Fibroblast of lung (primary cell): ENCODE results near the gene CYP19A1. TPM values are rescaled to one million over a fixed set of nuclear protein-coding genes. Genes with fewer than 3 reads are reported as not detected.

Experiments used
- DNase-seq, 2 donors: peaks; one replicate each; pipeline versions ENCODE4 v3.0.0 to v3.0.0-alpha.2; 2010; ENCODE audit warnings: low read depth in 2 of 2
- H2AFZ ChIP-seq: 2 replicates; pipeline ENCODE4 v1.5.1; 2012; ENCODE audit warnings: low read length, control low read depth, inconsistent platforms
- H3K27ac ChIP-seq: 2 replicates; pipeline ENCODE4 v1.5.1; 2011; ENCODE audit warnings: low read length, control low read depth; ENCODE audit not compliant: insufficient read depth
- H3K27me3 ChIP-seq: 2 replicates; pipeline ENCODE4 v1.5.1; 2011; ENCODE audit warnings: mild to moderate bottlenecking, low read length; ENCODE audit not compliant: control insufficient read depth, insufficient read depth
- H3K36me3 ChIP-seq: 2 replicates; pipeline ENCODE4 v1.5.1; 2011; ENCODE audit warnings: low read length; ENCODE audit not compliant: control insufficient read depth, insufficient read depth
- H3K4me1 ChIP-seq: 2 replicates; pipeline ENCODE4 v1.5.1; 2011; ENCODE audit warnings: low read length; ENCODE audit not compliant: control insufficient read depth, insufficient read depth; ENCODE audit errors: extremely low read depth
- H3K4me2 ChIP-seq: 2 replicates; pipeline ENCODE4 v1.5.1; 2011; ENCODE audit warnings: low read length, control low read depth; ENCODE audit not compliant: insufficient read depth; ENCODE audit errors: extremely low read depth
- H3K4me3 ChIP-seq, 4 experiments: fragments of 200-600 bp in 1 of 4; sonication (generic) in 1 of 4; replicated peaks in 1 of 4; 2 replicates each; pipeline ENCODE4 v1.5.1; 2011 to 2016; ENCODE audit warnings: low read length in 4 of 4, low read depth in 3 of 4, mild to moderate bottlenecking in 3 of 4, control low read depth in 2 of 4, inconsistent platforms in 1 of 4, mixed read lengths in 1 of 4; ENCODE audit not compliant: insufficient read depth in 1 of 4; ENCODE audit errors: control extremely low read depth in 1 of 4
- H3K79me2 ChIP-seq: 2 replicates; pipeline ENCODE4 v1.5.1; 2012; ENCODE audit warnings: mild to moderate bottlenecking, low read length, inconsistent platforms; ENCODE audit not compliant: control insufficient read depth, insufficient read depth
- H3K9ac ChIP-seq: 2 replicates; pipeline ENCODE4 v1.5.1; 2011; ENCODE audit warnings: mild to moderate bottlenecking, low read length, control low read depth; ENCODE audit not compliant: insufficient read depth
- H3K9me3 ChIP-seq: 2 replicates; pipeline ENCODE4 v1.5.1; 2012; ENCODE audit warnings: low read depth, low read length; ENCODE audit not compliant: control insufficient read depth, insufficient read depth
- H4K20me1 ChIP-seq: 2 replicates; pipeline ENCODE4 v1.5.1; 2011; ENCODE audit warnings: low read length; ENCODE audit not compliant: control insufficient read depth, insufficient read depth; ENCODE audit errors: extremely low read depth
- CTCF ChIP-seq, 2 donors: IDR thresholded peaks in 1 of 2; conservative IDR thresholded peaks in 1 of 2; 1 replicate in 1 of 2; 2 replicates in 1 of 2; pipeline ENCODE4 v1.5.1; 2011 to 2012; ENCODE audit warnings: low read length in 2 of 2, control low read depth in 1 of 2, inconsistent platforms in 1 of 2, low read depth in 1 of 2, mild to moderate bottlenecking in 1 of 2
- EZH2 ChIP-seq: IDR thresholded peaks from 2 replicates; pipeline ENCODE4 v1.5.1; 2012; ENCODE audit warnings: low read length, control low read depth, mild to moderate bottlenecking; ENCODE audit errors: missing control alignments
- polyA plus RNA-seq, 2 donors: library from polyadenylated mRNA; depleted of rRNA in 1 of 2; stranded (reverse) in 1 of 2; unstranded in 1 of 2; fragments of >200 nt; gene quantifications; 2 replicates each; pipeline ENCODE4 v1.2.1, GENCODE V29; 2011 to 2012; ENCODE audit warnings: missing spikeins in 1 of 2
- total RNA-seq: library from RNA; depleted of rRNA; stranded (reverse); fragments of >200 nt; gene quantifications from 2 replicates; pipeline ENCODE4 v1.2.1, GENCODE V29; 2014

CYP19A1 gene
- total and polyA plus RNA-seq, 2 donors (not counting 1 experiment from before 2014, with no cell fraction given): 0.16 to 2.3 TPM

GRCh38 chr15:51266656-51267050 lies 71.7 kb downstream of the CYP19A1 start:
- Histone ChIP-seq H3K27me3 (peaks cover 23% of the 10 kb centered on the region), H3K4me3 (peak overlapping the region in 2 of 4 experiments; percentile 55 to 58), H3K9me3 (no peaks in the 10 kb centered on the region), H3K4me2 (peak overlapping the region; percentile 96), H3K79me2 (no peaks in the 10 kb centered on the region), H3K9ac (no peak overlapping the region), H3K36me3 (no peaks in the 10 kb centered on the region), H3K4me1 (no peaks in the 10 kb centered on the region), H3K27ac (no peak overlapping the region), H2AFZ (peak overlapping the region; percentile 42), H4K20me1 (peaks cover 1% of the 10 kb centered on the region)
- DNase-seq: no peak
- TF ChIP-seq CTCF (conservative IDR thresholded peaks at IDR 0.05 in 1 of 2, IDR thresholded peaks at IDR 0.05 in 1 of 2; ENCODE audit: low read depth in 1 of 2, low read length in 2 of 2) (no peak), EZH2 (no peak)

- Histone ChIP-seq H3K4me3 (no peak overlapping the region), H2AFZ (no peak overlapping the region), H4K20me1 (peaks cover 1% of the 10 kb centered on the region), H3K79me2 (no peaks in the 10 kb centered on the region), H3K27me3 (peaks cover 15% of the 10 kb centered on the region), H3K4me2 (no peak overlapping the region), H3K27ac (no peak overlapping the region), H3K36me3 (no peaks in the 10 kb centered on the region), H3K4me1 (no peaks in the 10 kb centered on the region), H3K9me3 (no peaks in the 10 kb centered on the region), H3K9ac (no peak overlapping the region)
- DNase-seq: no peak
- TF ChIP-seq EZH2 (no peak), CTCF (conservative IDR thresholded peaks at IDR 0.05 in 1 of 2, IDR thresholded peaks at IDR 0.05 in 1 of 2; ENCODE audit: low read depth in 1 of 2, low read length in 2 of 2) (no peak)
Measured at GRCh38 chr15:51265037-51265555, 73.3 kb downstream of the CYP19A1 start.

- Histone ChIP-seq H3K4me3 (no peak overlapping the region), H3K36me3 (no peaks in the 10 kb centered on the region), H3K9me3 (no peaks in the 10 kb centered on the region), H3K9ac (no peak overlapping the region), H4K20me1 (peaks cover 1% of the 10 kb centered on the region), H3K4me2 (no peak overlapping the region), H2AFZ (no peak overlapping the region), H3K79me2 (no peaks in the 10 kb centered on the region), H3K4me1 (no peaks in the 10 kb centered on the region), H3K27me3 (peaks cover 15% of the 10 kb centered on the region), H3K27ac (no peak overlapping the region)
- no peak for TF ChIP-seq EZH2
- TF ChIP-seq CTCF (conservative IDR thresholded peaks at IDR 0.05 in 1 of 2, IDR thresholded peaks at IDR 0.05 in 1 of 2; ENCODE audit: low read depth in 1 of 2, low read length in 2 of 2): no peak
- DNase-seq: no peak
Measured at GRCh38 chr15:51263726-51264125, 74.7 kb downstream of the CYP19A1 start.
